OCI-LY7 (cell line): ENCODE data around the gene LCE1D.

Experiments
- EZH2phosphoT487 ChIP-seq: fragments of 200-600 bp; sonication (generic); IDR thresholded peaks from 2 replicates; pipeline ENCODE4 v1.6.1; 2018; ENCODE audit warnings: low read depth, borderline replicate concordance, mild to moderate bottlenecking, mixed run types, antibody characterized with exemption, low read length, moderate library complexity, mixed read lengths
- TF ChIP-seq, protein P1 (sequence below): fragments of 200-600 bp; sonication (generic); conservative IDR thresholded peaks from 2 replicates; pipeline ENCODE4 v1.5.1; 2014; ENCODE audit warnings: mild to moderate bottlenecking, antibody characterized with exemption, low read length, moderate library complexity, mixed read lengths

- TF ChIP-seq, protein P1, sequence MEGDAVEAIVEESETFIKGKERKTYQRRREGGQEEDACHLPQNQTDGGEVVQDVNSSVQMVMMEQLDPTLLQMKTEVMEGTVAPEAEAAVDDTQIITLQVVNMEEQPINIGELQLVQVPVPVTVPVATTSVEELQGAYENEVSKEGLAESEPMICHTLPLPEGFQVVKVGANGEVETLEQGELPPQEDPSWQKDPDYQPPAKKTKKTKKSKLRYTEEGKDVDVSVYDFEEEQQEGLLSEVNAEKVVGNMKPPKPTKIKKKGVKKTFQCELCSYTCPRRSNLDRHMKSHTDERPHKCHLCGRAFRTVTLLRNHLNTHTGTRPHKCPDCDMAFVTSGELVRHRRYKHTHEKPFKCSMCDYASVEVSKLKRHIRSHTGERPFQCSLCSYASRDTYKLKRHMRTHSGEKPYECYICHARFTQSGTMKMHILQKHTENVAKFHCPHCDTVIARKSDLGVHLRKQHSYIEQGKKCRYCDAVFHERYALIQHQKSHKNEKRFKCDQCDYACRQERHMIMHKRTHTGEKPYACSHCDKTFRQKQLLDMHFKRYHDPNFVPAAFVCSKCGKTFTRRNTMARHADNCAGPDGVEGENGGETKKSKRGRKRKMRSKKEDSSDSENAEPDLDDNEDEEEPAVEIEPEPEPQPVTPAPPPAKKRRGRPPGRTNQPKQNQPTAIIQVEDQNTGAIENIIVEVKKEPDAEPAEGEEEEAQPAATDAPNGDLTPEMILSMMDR, result no peak
- TF ChIP-seq EZH2phosphoT487, result no peak
Observed at GRCh38 chr1:152761609-152762213, 34.8 kb upstream of the LCE1D start.
